GM12864 (cell line): ENCODE measurements around the gene LETM1.

Experiments
- DNase-seq: peaks from one replicate; pipeline ENCODE4 v3.0.0-alpha.2; 2011; ENCODE audit warnings: low read depth
- H3K4me3 ChIP-seq: 2 replicates; pipeline ENCODE4 v1.5.1; 2011; ENCODE audit warnings: mild to moderate bottlenecking, low read depth, low read length, control low read depth
- CTCF ChIP-seq: IDR thresholded peaks from 2 replicates; pipeline ENCODE4 v1.5.1; 2011; ENCODE audit warnings: low read depth, mild to moderate bottlenecking, moderate library complexity, low read length, control low read depth, inconsistent platforms; ENCODE audit errors: missing control alignments

Gene LETM1

GRCh38 chr4:1767061-1767769, 88.7 kb downstream of the LETM1 start:
- no peak for DNase-seq
- no peak overlapping the region; the same call in 1 of the 2 replicates for H3K4me3 ChIP-seq
- TF ChIP-seq CTCF, result no peak

GRCh38 chr4:1766106-1767060, 89.6 kb downstream of the LETM1 start:
- no peak for DNase-seq
- no peak for TF ChIP-seq CTCF
- no peak overlapping the region for H3K4me3 ChIP-seq

GRCh38 chr4:1765409-1766072, 90.4 kb downstream of the LETM1 start:
- no peak for TF ChIP-seq CTCF
- H3K4me3 ChIP-seq, result no peak overlapping the region
- no peak for DNase-seq

- no peak overlapping the region for H3K4me3 ChIP-seq
- no peak for DNase-seq
- no peak for TF ChIP-seq CTCF
Measured at GRCh38 chr4:1764670-1765069, 91.3 kb downstream of the LETM1 start.

GRCh38 chr4:1763550-1764080, 92.3 kb downstream of the LETM1 start:
- H3K4me3 ChIP-seq, result no peak overlapping the region
- no peak for DNase-seq
- TF ChIP-seq CTCF, result no peak

GRCh38 chr4:1763070-1763549, 92.8 kb downstream of the LETM1 start:
- no peak for DNase-seq
- H3K4me3 ChIP-seq, result no peak overlapping the region
- no peak for TF ChIP-seq CTCF
